Osteoblast (primary cell): ENCODE results near the gene DICER1. TPM values are rescaled to one million over a fixed set of nuclear protein-coding genes. Genes with fewer than 3 reads are reported as not detected.
"Not testable (repeated sequence)": the region's sequence is repeated elsewhere in the genome, so short reads cannot be mapped to it uniquely, and the experiment has no call there.

ENCODE experiments used
- DNase-seq: peaks from one replicate; pipeline ENCODE4 v3.0.0; 2011; ENCODE audit warnings: low spot score, mixed read lengths; ENCODE audit not compliant: insufficient read length; ENCODE audit errors: missing footprints
- H2AFZ ChIP-seq: 2 replicates; pipeline ENCODE4 v1.6.0; 2011; ENCODE audit warnings: mild to moderate bottlenecking, low read length
- H3K27ac ChIP-seq: 2 replicates; pipeline ENCODE4 v1.5.1; 2011; ENCODE audit warnings: mild to moderate bottlenecking, low read depth, low read length, moderate library complexity
- H3K27me3 ChIP-seq: 2 replicates; pipeline ENCODE4 v1.6.0; 2012; ENCODE audit warnings: mild to moderate bottlenecking, control low read depth, inconsistent platforms, low read length, moderate library complexity; ENCODE audit not compliant: insufficient read depth
- H3K36me3 ChIP-seq: 2 replicates; pipeline ENCODE4 v1.5.1; 2011; ENCODE audit warnings: mild to moderate bottlenecking, low read length, control low read depth, moderate library complexity; ENCODE audit not compliant: insufficient read depth
- H3K4me1 ChIP-seq: 2 replicates; pipeline ENCODE4 v1.5.1; 2011; ENCODE audit warnings: mild to moderate bottlenecking, low read length, control low read depth, moderate library complexity; ENCODE audit not compliant: insufficient read depth
- H3K4me2 ChIP-seq: 2 replicates; pipeline ENCODE4 v1.6.0; 2011; ENCODE audit warnings: mild to moderate bottlenecking, low read length; ENCODE audit not compliant: insufficient read depth
- H3K4me3 ChIP-seq: fragments of 200-600 bp; sonication (generic); 3 replicates; pipeline ENCODE4 v1.5.1; 2012; ENCODE audit warnings: mild to moderate bottlenecking, low read length, inconsistent platforms; ENCODE audit not compliant: insufficient read depth
- H3K79me2 ChIP-seq: 2 replicates; pipeline ENCODE4 v1.6.0; 2012; ENCODE audit warnings: mild to moderate bottlenecking, low read length, control low read depth, inconsistent platforms; ENCODE audit not compliant: insufficient read depth
- H3K9me3 ChIP-seq: 2 replicates; pipeline ENCODE4 v1.5.1; 2011; ENCODE audit warnings: low read depth, low read length, control low read depth
- H4K20me1 ChIP-seq: 2 replicates; pipeline ENCODE4 v1.6.0; 2012; ENCODE audit warnings: mild to moderate bottlenecking, low read length, control low read depth; ENCODE audit not compliant: insufficient read depth
- CTCF ChIP-seq: IDR thresholded peaks from 2 replicates; pipeline ENCODE4 v1.5.1; 2011; ENCODE audit warnings: mild to moderate bottlenecking, low read depth, low read length, moderate library complexity; ENCODE audit errors: extremely low read depth
- total RNA-seq: library from RNA; depleted of rRNA; stranded (reverse); fragments of >200 nt; gene quantifications from 2 replicates; pipeline ENCODE4 v1.2.3, GENCODE V29; 2012

DICER1 gene, protein sequence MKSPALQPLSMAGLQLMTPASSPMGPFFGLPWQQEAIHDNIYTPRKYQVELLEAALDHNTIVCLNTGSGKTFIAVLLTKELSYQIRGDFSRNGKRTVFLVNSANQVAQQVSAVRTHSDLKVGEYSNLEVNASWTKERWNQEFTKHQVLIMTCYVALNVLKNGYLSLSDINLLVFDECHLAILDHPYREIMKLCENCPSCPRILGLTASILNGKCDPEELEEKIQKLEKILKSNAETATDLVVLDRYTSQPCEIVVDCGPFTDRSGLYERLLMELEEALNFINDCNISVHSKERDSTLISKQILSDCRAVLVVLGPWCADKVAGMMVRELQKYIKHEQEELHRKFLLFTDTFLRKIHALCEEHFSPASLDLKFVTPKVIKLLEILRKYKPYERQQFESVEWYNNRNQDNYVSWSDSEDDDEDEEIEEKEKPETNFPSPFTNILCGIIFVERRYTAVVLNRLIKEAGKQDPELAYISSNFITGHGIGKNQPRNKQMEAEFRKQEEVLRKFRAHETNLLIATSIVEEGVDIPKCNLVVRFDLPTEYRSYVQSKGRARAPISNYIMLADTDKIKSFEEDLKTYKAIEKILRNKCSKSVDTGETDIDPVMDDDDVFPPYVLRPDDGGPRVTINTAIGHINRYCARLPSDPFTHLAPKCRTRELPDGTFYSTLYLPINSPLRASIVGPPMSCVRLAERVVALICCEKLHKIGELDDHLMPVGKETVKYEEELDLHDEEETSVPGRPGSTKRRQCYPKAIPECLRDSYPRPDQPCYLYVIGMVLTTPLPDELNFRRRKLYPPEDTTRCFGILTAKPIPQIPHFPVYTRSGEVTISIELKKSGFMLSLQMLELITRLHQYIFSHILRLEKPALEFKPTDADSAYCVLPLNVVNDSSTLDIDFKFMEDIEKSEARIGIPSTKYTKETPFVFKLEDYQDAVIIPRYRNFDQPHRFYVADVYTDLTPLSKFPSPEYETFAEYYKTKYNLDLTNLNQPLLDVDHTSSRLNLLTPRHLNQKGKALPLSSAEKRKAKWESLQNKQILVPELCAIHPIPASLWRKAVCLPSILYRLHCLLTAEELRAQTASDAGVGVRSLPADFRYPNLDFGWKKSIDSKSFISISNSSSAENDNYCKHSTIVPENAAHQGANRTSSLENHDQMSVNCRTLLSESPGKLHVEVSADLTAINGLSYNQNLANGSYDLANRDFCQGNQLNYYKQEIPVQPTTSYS (N-terminal part only)
- 53.6 and 55.7 TPM in 2 replicates for total RNA-seq

DNA sequence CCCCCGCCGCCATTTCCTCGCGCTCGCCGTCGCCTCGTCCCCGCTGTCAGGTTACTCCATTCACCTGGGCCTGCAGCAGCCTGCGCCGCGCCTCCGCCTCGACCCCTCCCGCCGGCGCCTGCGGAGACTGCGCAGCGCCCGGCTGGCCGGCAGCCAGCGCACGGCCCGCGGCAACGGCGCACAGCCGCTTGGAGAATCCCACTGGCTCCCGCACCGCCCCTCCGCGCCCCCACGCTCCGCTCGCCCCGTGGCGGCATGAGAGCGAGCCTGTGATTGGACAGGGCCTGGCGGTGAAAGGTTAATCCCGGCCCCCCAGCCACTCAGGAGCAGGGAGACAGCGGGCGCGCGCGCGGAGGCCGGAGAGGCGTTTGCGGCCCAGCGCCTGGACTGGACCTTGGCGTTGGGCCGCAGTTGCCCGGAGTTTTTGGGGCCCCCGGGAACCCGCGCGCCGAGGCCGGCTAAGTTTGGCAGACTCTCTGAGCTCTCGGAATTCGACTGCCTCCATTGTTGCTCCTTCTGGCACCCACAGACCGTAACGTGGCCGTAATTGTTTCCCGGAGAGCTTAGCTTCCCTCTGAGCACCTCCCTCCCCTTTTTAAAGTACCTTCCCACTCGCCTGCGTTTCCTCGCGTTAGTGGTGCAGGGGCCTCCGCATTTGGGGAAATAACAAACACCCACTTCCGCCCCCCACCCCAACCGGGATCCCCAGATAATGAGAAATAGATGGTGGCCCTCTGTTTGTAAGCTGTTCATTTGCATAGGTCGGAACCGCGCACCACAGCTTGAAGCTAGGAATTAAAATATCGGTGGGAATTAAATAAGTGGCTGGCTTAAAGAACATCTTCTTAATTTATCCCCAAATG lies at the start of gene DICER1:
Gene DICER1 (minus strand): TSS at position 203 of the 863 bp plus-strand sequence. CDS start 24,071 bp downstream, outside the sequence.
- peaks cover 48% of the 10 kb centered on the region for H3K79me2 ChIP-seq
- H3K4me3 ChIP-seq = peak within 1 kb of the TSS; percentile 88
- DNase-seq = peak; percentile 100

DNA sequence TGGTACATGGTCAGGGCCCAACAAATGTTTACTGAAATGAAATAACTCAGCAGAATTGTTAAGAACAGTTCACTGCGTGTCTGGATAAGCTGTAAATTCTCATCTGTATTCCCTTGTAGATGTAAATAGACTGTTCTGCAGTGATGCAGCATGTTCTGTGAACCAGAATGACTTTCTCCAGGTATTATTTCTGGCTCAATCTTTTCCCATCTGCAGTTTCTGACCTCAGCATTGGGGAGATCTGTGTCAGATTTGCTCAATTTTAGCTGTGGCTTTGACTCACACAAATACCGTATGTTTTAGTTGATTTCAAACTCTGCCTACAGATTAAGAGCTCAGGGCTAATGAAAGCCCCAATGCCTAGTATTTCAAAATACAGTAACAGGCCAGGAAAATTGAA lies 49.2 kb upstream of the DICER1 start:
- Histone ChIP-seq H2AFZ (no peak overlapping the region), H3K27ac (no peak overlapping the region), H3K4me3 (no peak overlapping the region), H4K20me1 (no peaks in the 10 kb centered on the region), H3K36me3 (no peaks in the 10 kb centered on the region), H3K27me3 (peaks cover 4% of the 10 kb centered on the region), H3K4me1 (no peaks in the 10 kb centered on the region), H3K4me2 (no peak overlapping the region), H3K79me2 (no peaks in the 10 kb centered on the region), H3K9me3 (no peaks in the 10 kb centered on the region)
- no peak for TF ChIP-seq CTCF
- no peak for DNase-seq

More for the DNA sequence above, at the start of gene DICER1:
- peaks cover 26% of the 10 kb centered on the region for H4K20me1 ChIP-seq
- H3K9me3 ChIP-seq = no peaks in the 10 kb centered on the region
- no peaks in the 10 kb centered on the region for H3K27me3 ChIP-seq
- peak within 1 kb of the TSS; percentile 94 for H3K4me2 ChIP-seq
- H3K36me3 ChIP-seq = no peaks in the 10 kb centered on the region
- peaks cover 19% of the 10 kb centered on the region for H3K4me1 ChIP-seq
- H3K27ac ChIP-seq = peak within 1 kb of the TSS; percentile 96
- peak within 1 kb of the TSS; percentile 98 for H2AFZ ChIP-seq
- TF ChIP-seq CTCF = no peak

DNA sequence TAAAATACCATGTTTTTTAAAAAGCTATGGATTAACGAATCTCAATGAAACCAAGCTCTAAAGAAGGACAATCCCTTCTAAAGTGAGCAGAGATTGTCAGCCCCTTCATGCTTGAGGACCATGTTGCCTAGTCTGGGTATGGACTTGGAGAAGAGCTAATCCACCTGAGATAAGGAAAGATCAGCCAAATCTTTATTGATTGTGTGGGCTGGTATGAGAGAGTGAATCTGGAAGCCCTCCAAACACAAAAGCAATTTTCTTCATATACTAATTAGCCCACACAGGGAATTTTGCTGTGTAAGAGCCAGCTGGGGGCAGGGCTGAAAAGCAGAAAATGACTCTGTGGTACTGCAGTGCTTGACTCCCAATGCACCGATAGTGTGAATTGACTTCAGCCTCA lies 47.4 kb upstream of the DICER1 start:
- Histone ChIP-seq H3K9me3 (no peaks in the 10 kb centered on the region), H3K79me2 (no peaks in the 10 kb centered on the region), H3K4me1 (no peaks in the 10 kb centered on the region), H3K27ac (no peak overlapping the region), H3K27me3 (peaks cover 4% of the 10 kb centered on the region), H3K4me2 (no peak overlapping the region), H3K36me3 (no peaks in the 10 kb centered on the region), H2AFZ (no peak overlapping the region), H3K4me3 (no peak overlapping the region), H4K20me1 (no peaks in the 10 kb centered on the region)
- TF ChIP-seq CTCF = no peak
- no peak for DNase-seq

GRCh38 chr14:95201745-95202144 lies 44.4 kb upstream of the DICER1 start:
- H3K27ac ChIP-seq, H4K20me1 ChIP-seq, H3K4me2 ChIP-seq, H3K27me3 ChIP-seq, H3K4me1 ChIP-seq, H3K4me3 ChIP-seq, DNase-seq, H3K36me3 ChIP-seq, H2AFZ ChIP-seq, H3K9me3 ChIP-seq, H3K79me2 ChIP-seq: not testable (repeated sequence)
